NT2/D1 (cell line): ENCODE data around the gene CHMP4B.

Experiments used
- SUZ12 ChIP-seq: IDR thresholded peaks from 2 replicates; pipeline ENCODE4 v1.6.1; 2011; ENCODE audit not compliant: insufficient read length, insufficient read depth; ENCODE audit errors: extremely low read depth
- YY1 ChIP-seq: IDR thresholded peaks from 2 replicates; pipeline ENCODE4 v1.6.1; 2011; ENCODE audit not compliant: insufficient read length, insufficient read depth
- ZNF274 ChIP-seq: IDR thresholded peaks from 2 replicates; pipeline ENCODE4 v1.6.1; 2011; ENCODE audit warnings: mild to moderate bottlenecking, low read depth, low read length

- no peak for TF ChIP-seq YY1
- TF ChIP-seq ZNF274 = no peak
- TF ChIP-seq SUZ12 = no peak
Observed at GRCh38 chr20:33880396-33880795, 69.2 kb downstream of the CHMP4B start.
